Activated CD4-positive, CD25-positive, alpha-beta regulatory T cell treated with anti-CD3 and anti-CD28 coated beads, Interleukin-2, amount 50 U/mL, for 72 hours (primary cell): ENCODE results near the gene WNT1.

Experiments
- DNase-seq: peaks from one replicate; pipeline ENCODE4 v3.0.0; 2021

Gene WNT1

GRCh38 chr12:49031573-49032161 is 53.5 kb downstream of the WNT1 start:
- DNase-seq = no peak
